IMR-90 (cell line): ENCODE measurements around the gene HSH2D. TPM values are rescaled to one million over a fixed set of nuclear protein-coding genes. Genes with fewer than 3 reads are reported as not detected.

ENCODE experiments used
- ATAC-seq: fragments of 200-7000 bp; cut with Tn5 transposase; 2 replicates; pipeline ENCODE4 v1.9.1; 2020; ENCODE audit warnings: low read depth, mild to moderate bottlenecking, moderate library complexity
- BruUV-seq: library from RNA; stranded (reverse); fragments of 400-500 nt; replicated peaks from 2 replicates; lab custom pipeline; 2021; lab: Mats Ljungman, UMichigan
- CTCF ChIA-PET: fragments of 300-600 bp; formaldehyde crosslinking; extraction: SDS; loops from one replicate; lab custom pipeline; 2021; ENCODE audit warnings: antibody characterized with exemption; lab: Yijun Ruan, JAX
- POLR2A ChIA-PET: fragments of 300-600 bp; sonication (Branson Sonifier 250); formaldehyde crosslinking; loops from one replicate; lab custom pipeline; 2022; ENCODE audit warnings: antibody characterized with exemption; ENCODE audit not compliant: unreplicated experiment; lab: Charles Lee
- DNase-seq: peaks from one replicate; pipeline ENCODE4 v3.0.0; 2013
- H2AFZ ChIP-seq: replicated peaks from 2 replicates; pipeline ENCODE3; 2013; ENCODE audit warnings: low read length, mild to moderate bottlenecking; ENCODE audit not compliant: poor library complexity
- H2AK5ac ChIP-seq: 2 replicates; pipeline ENCODE4 v1.6.1; 2013; ENCODE audit warnings: low read depth, low read length, inconsistent platforms
- H2AK9ac ChIP-seq: replicated peaks from 2 replicates; pipeline ENCODE3; 2013; ENCODE audit warnings: mild to moderate bottlenecking, low read depth, low read length, moderate library complexity; ENCODE audit not compliant: poor library complexity
- H2BK120ac ChIP-seq: 2 replicates; pipeline ENCODE4 v1.6.1; 2013; ENCODE audit warnings: low read depth, low read length, inconsistent platforms
- H2BK15ac ChIP-seq: 3 replicates; pipeline ENCODE4 v1.6.1; 2013; ENCODE audit warnings: low read depth, low read length, inconsistent platforms
- H2BK20ac ChIP-seq: 2 replicates; pipeline ENCODE4 v1.6.1; 2013; ENCODE audit warnings: low read depth, mild to moderate bottlenecking, inconsistent platforms, low read length, moderate library complexity
- H2BK5ac ChIP-seq: 2 replicates; pipeline ENCODE4 v1.6.1; 2013; ENCODE audit warnings: mild to moderate bottlenecking, low read depth, low read length, inconsistent platforms; ENCODE audit not compliant: poor library complexity, severe bottlenecking
- H3K14ac ChIP-seq: replicated peaks from 2 replicates; pipeline ENCODE4 v1.6.1; 2013; ENCODE audit warnings: low read depth, low read length, inconsistent platforms
- H3K18ac ChIP-seq: 2 replicates; pipeline ENCODE4 v1.6.1; 2013; ENCODE audit warnings: low read depth, low read length, control low read depth
- H3K23ac ChIP-seq: 2 replicates; pipeline ENCODE4 v1.6.1; 2013; ENCODE audit warnings: low read depth, low read length, inconsistent platforms
- H3K27ac ChIP-seq: 2 replicates; pipeline ENCODE4 v1.5.1; 2013; ENCODE audit warnings: mild to moderate bottlenecking, control low read depth, low read length; ENCODE audit not compliant: insufficient read depth
- H3K27me3 ChIP-seq: 2 replicates; pipeline ENCODE4 v1.6.1; 2013; ENCODE audit warnings: low read length; ENCODE audit not compliant: control insufficient read depth, insufficient read depth
- H3K36me3 ChIP-seq: 2 replicates; pipeline ENCODE4 v1.6.1; 2013; ENCODE audit warnings: low read length, mixed read lengths; ENCODE audit not compliant: control insufficient read depth, insufficient read depth
- H3K4ac ChIP-seq: 2 replicates; pipeline ENCODE4 v1.6.1; 2013; ENCODE audit warnings: low read depth, low read length, inconsistent platforms
- H3K4me1 ChIP-seq: 2 replicates; pipeline ENCODE4 v1.6.1; 2013; ENCODE audit warnings: low read length, mixed read lengths; ENCODE audit not compliant: control insufficient read depth, insufficient read depth
- H3K4me2 ChIP-seq: 2 replicates; pipeline ENCODE4 v1.6.1; 2013; ENCODE audit warnings: low read depth, mild to moderate bottlenecking, control low read depth, low read length, moderate library complexity
- H3K4me3 ChIP-seq: 2 replicates; pipeline ENCODE4 v1.5.1; 2013; ENCODE audit warnings: low read depth, mild to moderate bottlenecking, control low read depth, low read length, moderate library complexity; ENCODE audit not compliant: insufficient read depth
- H3K56ac ChIP-seq: 2 replicates; pipeline ENCODE4 v1.6.1; 2013; ENCODE audit warnings: low read length, inconsistent platforms; ENCODE audit not compliant: insufficient read depth; ENCODE audit errors: extremely low read depth
- H3K79me1 ChIP-seq, 2 experiments: 2 replicates each; pipeline ENCODE4 v1.6.1; 2013; ENCODE audit warnings: low read length in 2 of 2, inconsistent platforms in 1 of 2, low read depth in 1 of 2
- H3K9ac ChIP-seq: 2 replicates; pipeline ENCODE4 v1.6.1; 2013; ENCODE audit warnings: low read depth, low read length, control low read depth
- H3K9me1 ChIP-seq: 2 replicates; pipeline ENCODE4 v1.6.1; 2013; ENCODE audit warnings: low read length, inconsistent platforms; ENCODE audit not compliant: insufficient read depth
- H3K9me3 ChIP-seq: 2 replicates; pipeline ENCODE4 v1.6.1; 2013; ENCODE audit warnings: low read length; ENCODE audit not compliant: control insufficient read depth, insufficient read depth
- H4K20me1 ChIP-seq: 2 replicates; pipeline ENCODE4 v1.6.1; 2013; ENCODE audit warnings: low read length, inconsistent platforms; ENCODE audit not compliant: insufficient read depth
- H4K5ac ChIP-seq: 2 replicates; pipeline ENCODE4 v1.6.1; 2013; ENCODE audit warnings: mild to moderate bottlenecking, low read depth, low read length, control low read depth
- H4K8ac ChIP-seq, 2 experiments: 2 replicates each; pipeline ENCODE4 v1.6.1; 2013; ENCODE audit warnings: low read depth in 2 of 2, low read length in 2 of 2, control low read depth in 1 of 2, inconsistent platforms in 1 of 2
- H4K91ac ChIP-seq: 2 replicates; pipeline ENCODE4 v1.6.1; 2013; ENCODE audit warnings: low read depth, low read length, inconsistent platforms; ENCODE audit not compliant: insufficient read depth
- BHLHE40 ChIP-seq: fragments of 150-350 bp; IDR thresholded peaks from 2 replicates; pipeline ENCODE4 v1.6.1; 2016; ENCODE audit warnings: mild to moderate bottlenecking, low read depth, low read length
- CEBPB ChIP-seq: IDR thresholded peaks from 2 replicates; pipeline ENCODE4 v1.6.1; 2012; ENCODE audit warnings: low read depth, low read length, improper control_type of control experiment
- CHD1 ChIP-seq: IDR thresholded peaks from 2 replicates; pipeline ENCODE4 v1.6.1; 2012; ENCODE audit warnings: low read depth, low read length, improper control_type of control experiment
- CTCF ChIP-seq: conservative IDR thresholded peaks from 2 replicates; pipeline ENCODE4 v1.5.1; 2012; ENCODE audit warnings: mild to moderate bottlenecking, low read depth, low read length, improper control_type of control experiment
- FOS ChIP-seq: fragments of 150-350 bp; IDR thresholded peaks from 2 replicates; pipeline ENCODE4 v1.6.1; 2016; ENCODE audit warnings: low read depth, low read length
- MAFK ChIP-seq: IDR thresholded peaks from 2 replicates; pipeline ENCODE4 v1.6.1; 2012; ENCODE audit warnings: low read depth, low read length, improper control_type of control experiment
- MXI1 ChIP-seq: IDR thresholded peaks from 2 replicates; pipeline ENCODE4 v1.6.1; 2012; ENCODE audit warnings: low read depth, mild to moderate bottlenecking, low read length, moderate library complexity, borderline replicate concordance
- RAD21 ChIP-seq: IDR thresholded peaks from 2 replicates; pipeline ENCODE4 v1.6.1; 2012; ENCODE audit warnings: low read length, improper control_type of control experiment
- RCOR1 ChIP-seq: IDR thresholded peaks from 2 replicates; pipeline ENCODE4 v1.6.1; 2012; ENCODE audit warnings: mild to moderate bottlenecking, low read length, improper control_type of control experiment; ENCODE audit not compliant: insufficient replicate concordance
- RFX5 ChIP-seq: IDR thresholded peaks from 2 replicates; pipeline ENCODE4 v1.8.0; 2012; ENCODE audit warnings: low read depth, mild to moderate bottlenecking, low read length, moderate library complexity
- SMC3 ChIP-seq: fragments of 150-350 bp; IDR thresholded peaks from 2 replicates; pipeline ENCODE4 v1.6.1; 2016; ENCODE audit warnings: low read depth, mild to moderate bottlenecking, antibody characterized with exemption, low read length, moderate library complexity
- USF2 ChIP-seq: fragments of 150-350 bp; IDR thresholded peaks from 2 replicates; pipeline ENCODE4 v1.6.1; 2017; ENCODE audit warnings: mild to moderate bottlenecking, antibody characterized with exemption, low read length, low read depth
- WGBS, 2 experiments: methylation state at CpG; one replicate each; pipeline versions ENCODE4 v1.1.5 to v1.1.7; 2013; ENCODE audit warnings: missing lambda C conversion rate in 2 of 2; ENCODE audit not compliant: insufficient read length in 1 of 2; ENCODE audit errors: extremely low coverage in 2 of 2; 5-methylcytosine and 5-hydroxymethylcytosine counted together
- dilution Hi-C: fragments of 300-500 bp; cut with HindIII; formaldehyde crosslinking; loops from one replicate; pipeline ENCODE4 v1.14.3; 2018; ENCODE audit warnings: low sequenced_read_pairs; ENCODE audit not compliant: unreplicated experiment
- in situ Hi-C: fragments of 300-500 bp; cut with MboI; formaldehyde crosslinking; loops from 3 replicates; pipeline ENCODE4 v1.14.3; 2019; ENCODE audit warnings: low sequenced_read_pairs, inconsistent platforms, mixed read lengths
- intact Hi-C: fragments of 100-400 bp; cut with micrococcal nuclease; formaldehyde crosslinking; loops from 2 replicates; pipeline ENCODE4 v1.10.0; 2022
- polyA plus RNA-seq, 3 experiments: library from polyadenylated mRNA; depleted of rRNA; stranded (reverse); fragments of >200 nt; gene quantifications; 2 replicates each; pipeline ENCODE4 v1.2.3, GENCODE V29; 2012; ENCODE audit warnings: low replicate concordance in 1 of 3
- total RNA-seq: library from RNA; depleted of rRNA; stranded (reverse); fragments of >200 nt; gene quantifications from 2 replicates; pipeline ENCODE4 v1.2.3, GENCODE V29; 2012

Gene HSH2D
- total and polyA plus RNA-seq, 2 of the 4 experiments (the other 2 are of a cell fraction), result not detected

GRCh38 chr19:16127776-16128371 is 15.6 kb upstream of the HSH2D start:
- H3K56ac ChIP-seq, result no peak overlapping the region
- CTCF ChIA-PET, result interaction anchor here (0.6 kb wide), 1 partner anchor 119 kb away, joined by 3 read pairs; no protein-coding TSS in a partner anchor
- H2BK15ac ChIP-seq, result no peak overlapping the region
- no peak overlapping the region for H3K14ac ChIP-seq
- H3K79me1 ChIP-seq, result peaks cover 5 to 16% of the 10 kb centered on the region in 2 experiments
- no peak overlapping the region for H3K4ac ChIP-seq
- no peak overlapping the region for H3K23ac ChIP-seq
- H4K5ac ChIP-seq, result no peak overlapping the region
- no peak overlapping the region for H3K18ac ChIP-seq
- H3K27me3 ChIP-seq, result no peaks in the 10 kb centered on the region
- intact Hi-C loops, result no loop called here
- no peak overlapping the region for H2AFZ ChIP-seq
- peak overlapping the region; percentile 55 for H2AK9ac ChIP-seq
- no peak overlapping the region for H4K91ac ChIP-seq
- no peaks in the 10 kb centered on the region for H3K4me1 ChIP-seq
- no peak overlapping the region for H2AK5ac ChIP-seq
- in situ Hi-C loops, result no loop called here
- POLR2A ChIA-PET, result no interaction called here
- no peak for DNase-seq
- BruUV-seq, result no TSS peak
- WGBS, 2 experiments, result 95% methylated on average over 17 of the region's 21 CpGs; no CpG with 5 or more reads in 1 of the 2 experiments
- no peak overlapping the region for H4K8ac ChIP-seq
- H3K9ac ChIP-seq, result no peak overlapping the region
- no peak overlapping the region for H3K4me2 ChIP-seq
- H3K27ac ChIP-seq, result no peak overlapping the region
- no peaks in the 10 kb centered on the region for H3K9me1 ChIP-seq
- no peak overlapping the region for H2BK120ac ChIP-seq
- dilution Hi-C loops, result no loop called here
- H2BK20ac ChIP-seq, result no peak overlapping the region
- no peak for ATAC-seq
- no peaks in the 10 kb centered on the region for H3K9me3 ChIP-seq
- peaks cover 80% of the 10 kb centered on the region for H3K36me3 ChIP-seq
- TF ChIP-seq BHLHE40, result no peak
- TF ChIP-seq MAFK, result no peak
- no peak for TF ChIP-seq CTCF
- no peak for TF ChIP-seq RAD21
- no peak for TF ChIP-seq SMC3
- TF ChIP-seq RCOR1, result no peak
- no peak for TF ChIP-seq CEBPB
- no peak for TF ChIP-seq USF2
- TF ChIP-seq MXI1, result no peak
- no peak for TF ChIP-seq RFX5
- TF ChIP-seq CHD1, result no peak
- TF ChIP-seq FOS, result no peak
- peaks cover 5% of the 10 kb centered on the region for H4K20me1 ChIP-seq
- no peak overlapping the region for H2BK5ac ChIP-seq
- H3K4me3 ChIP-seq, result no peak overlapping the region
